GM12864 (cell line): ENCODE results near the gene TMEM219.

Experiments used
- DNase-seq: peaks from one replicate; pipeline ENCODE4 v3.0.0-alpha.2; 2011; ENCODE audit warnings: low read depth
- H3K4me3 ChIP-seq: 2 replicates; pipeline ENCODE4 v1.5.1; 2011; ENCODE audit warnings: mild to moderate bottlenecking, low read depth, low read length, control low read depth
- TF ChIP-seq, protein P1 (sequence below): IDR thresholded peaks from 2 replicates; pipeline ENCODE4 v1.5.1; 2011; ENCODE audit warnings: low read depth, mild to moderate bottlenecking, moderate library complexity, low read length, control low read depth, inconsistent platforms; ENCODE audit errors: missing control alignments

The TMEM219 gene

DNA sequence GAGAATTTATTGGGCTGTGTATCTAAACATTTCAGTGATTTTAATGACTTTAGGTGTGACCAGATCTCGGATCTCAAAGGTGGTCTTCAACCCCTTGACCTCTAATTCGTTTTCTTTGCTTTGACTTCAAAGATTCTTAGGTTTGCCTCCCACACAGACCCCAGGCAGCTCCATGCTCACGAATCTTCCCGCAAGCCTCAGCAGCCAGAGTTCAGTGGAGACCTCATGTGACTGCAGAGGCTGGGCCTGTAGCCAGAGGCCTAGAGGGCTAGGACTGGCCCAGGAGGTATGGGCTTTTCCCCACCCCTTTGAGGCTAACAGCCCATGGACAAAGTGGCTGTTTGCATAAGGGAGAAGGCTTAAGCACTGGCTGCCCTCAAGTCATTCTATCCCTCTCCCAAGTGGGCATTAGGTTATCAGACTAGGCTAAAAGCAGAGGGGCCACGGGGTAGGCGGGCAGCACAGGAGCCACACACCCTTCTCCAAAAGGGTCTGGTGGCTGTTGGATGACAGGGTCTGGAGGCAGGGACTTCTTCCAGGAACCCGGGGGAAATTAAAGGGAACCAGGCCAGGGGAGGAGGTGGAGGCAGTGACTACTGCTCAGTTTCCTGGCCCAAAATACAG, 30.6 kb downstream of the TMEM219 start:
- H3K4me3 ChIP-seq = no peak overlapping the region
- DNase-seq = no peak
- TF ChIP-seq, protein P1, sequence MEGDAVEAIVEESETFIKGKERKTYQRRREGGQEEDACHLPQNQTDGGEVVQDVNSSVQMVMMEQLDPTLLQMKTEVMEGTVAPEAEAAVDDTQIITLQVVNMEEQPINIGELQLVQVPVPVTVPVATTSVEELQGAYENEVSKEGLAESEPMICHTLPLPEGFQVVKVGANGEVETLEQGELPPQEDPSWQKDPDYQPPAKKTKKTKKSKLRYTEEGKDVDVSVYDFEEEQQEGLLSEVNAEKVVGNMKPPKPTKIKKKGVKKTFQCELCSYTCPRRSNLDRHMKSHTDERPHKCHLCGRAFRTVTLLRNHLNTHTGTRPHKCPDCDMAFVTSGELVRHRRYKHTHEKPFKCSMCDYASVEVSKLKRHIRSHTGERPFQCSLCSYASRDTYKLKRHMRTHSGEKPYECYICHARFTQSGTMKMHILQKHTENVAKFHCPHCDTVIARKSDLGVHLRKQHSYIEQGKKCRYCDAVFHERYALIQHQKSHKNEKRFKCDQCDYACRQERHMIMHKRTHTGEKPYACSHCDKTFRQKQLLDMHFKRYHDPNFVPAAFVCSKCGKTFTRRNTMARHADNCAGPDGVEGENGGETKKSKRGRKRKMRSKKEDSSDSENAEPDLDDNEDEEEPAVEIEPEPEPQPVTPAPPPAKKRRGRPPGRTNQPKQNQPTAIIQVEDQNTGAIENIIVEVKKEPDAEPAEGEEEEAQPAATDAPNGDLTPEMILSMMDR = no peak

DNA sequence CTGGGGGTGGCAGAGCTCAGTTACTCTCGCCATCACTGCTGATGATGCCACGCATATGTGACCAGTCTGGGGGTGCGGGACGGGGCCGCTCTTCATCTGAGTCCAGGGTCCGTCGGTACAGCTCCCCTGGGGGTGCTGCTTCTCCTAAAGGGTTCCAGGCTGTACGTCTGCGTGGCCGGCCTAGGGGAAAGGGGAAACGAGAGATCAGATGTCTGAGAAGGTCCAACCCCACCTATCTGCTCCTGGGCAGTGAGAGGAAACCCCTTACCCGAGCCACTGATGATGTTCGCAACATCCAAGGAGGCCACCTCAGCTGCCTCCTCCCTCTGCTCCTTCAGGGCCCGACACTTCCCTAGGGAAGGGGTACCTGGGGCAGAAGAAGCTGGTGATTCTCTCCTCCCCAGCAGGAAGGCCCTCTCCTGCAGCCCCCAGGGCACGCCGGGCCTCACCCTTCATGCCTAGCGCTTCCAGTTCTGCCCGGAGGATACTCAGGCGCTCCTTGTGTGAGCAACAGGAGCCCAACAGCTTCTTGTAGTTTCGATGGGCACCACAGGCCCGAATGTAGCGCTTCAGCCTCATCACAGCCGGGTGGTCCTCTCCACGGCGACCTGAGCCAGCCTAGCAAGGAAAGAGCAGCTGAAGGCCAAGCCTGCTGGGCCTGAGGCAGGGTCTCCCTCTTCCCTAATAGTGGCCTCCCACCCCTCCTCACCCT, 31.5 kb downstream of the TMEM219 start:
- H3K4me3 ChIP-seq = no peak overlapping the region
- TF ChIP-seq, protein P1 = no peak
- no peak for DNase-seq

DNA sequence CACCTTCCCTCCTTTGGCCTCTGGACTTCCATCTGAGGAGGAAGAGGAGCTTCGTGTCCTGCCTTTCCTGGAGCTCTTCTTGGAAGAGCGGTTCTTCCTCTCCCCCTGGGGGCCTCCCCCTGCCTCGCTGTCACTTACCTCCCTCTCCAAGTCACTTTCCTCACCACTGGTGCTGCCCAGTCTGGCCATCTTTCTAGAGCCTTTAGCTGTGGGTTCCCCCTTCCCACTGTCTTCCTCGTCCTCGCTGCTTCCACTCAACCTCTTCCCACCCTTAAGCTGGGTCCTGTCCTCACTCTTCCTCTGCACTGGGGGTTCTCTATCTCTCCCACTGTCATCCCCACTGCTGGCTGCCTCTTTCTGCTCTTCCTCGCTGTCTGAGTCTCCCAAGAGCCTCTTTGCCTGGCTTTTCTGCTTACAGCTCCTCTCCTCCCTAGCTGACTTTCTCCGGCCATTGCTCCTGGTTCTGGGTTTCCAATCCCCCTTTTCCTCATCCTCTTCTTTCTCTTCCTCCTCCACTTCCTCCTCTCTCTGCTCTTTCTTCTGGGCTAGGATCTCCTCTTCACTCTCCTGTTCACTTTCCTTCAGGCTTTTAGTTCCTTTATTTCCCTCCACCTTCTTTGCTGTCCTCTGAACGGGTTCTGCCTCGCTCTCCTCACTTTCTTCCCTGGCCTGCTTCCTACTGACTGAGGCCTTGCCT, 32.2 kb downstream of the TMEM219 start:
- TF ChIP-seq, protein P1 = no peak
- no peak for DNase-seq
- peak overlapping the region; percentile 80; the same call in 1 of the 2 replicates for H3K4me3 ChIP-seq

DNA sequence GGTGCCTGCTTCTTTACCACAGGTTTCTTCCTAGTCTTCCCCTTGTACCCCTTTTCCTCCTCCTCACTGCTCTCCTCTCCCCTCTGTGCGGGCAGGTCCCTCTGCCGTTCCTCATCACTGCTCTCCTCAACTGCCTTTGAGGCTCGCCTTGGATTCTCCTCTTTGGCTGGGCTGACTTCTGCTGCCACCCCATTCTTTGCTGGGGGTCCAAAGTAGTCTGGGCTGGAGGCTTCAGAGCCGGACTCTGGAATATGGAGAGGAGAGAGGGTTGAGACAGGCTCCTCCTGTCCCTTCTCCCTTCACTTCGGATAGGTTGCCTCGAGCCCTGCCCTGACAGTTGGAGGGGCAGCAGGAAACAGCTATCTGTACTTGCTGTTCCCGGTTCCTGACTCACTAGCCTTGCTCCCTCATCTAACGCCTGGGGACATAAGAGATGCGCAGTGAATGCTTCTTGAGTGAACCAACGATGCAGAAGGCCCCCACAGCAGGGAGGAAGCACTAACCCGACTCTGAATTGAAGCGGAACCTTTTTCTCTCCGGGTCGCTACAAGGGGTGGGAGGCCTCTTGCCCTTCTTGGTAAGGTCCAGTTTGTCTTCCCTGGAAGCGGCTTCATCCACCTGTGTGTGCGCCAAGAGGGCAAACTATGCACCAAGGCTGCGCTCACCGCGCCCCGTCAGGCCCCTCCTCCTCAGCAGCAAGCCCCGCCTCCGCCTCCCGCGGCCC, 32.9 kb downstream of the TMEM219 start:
- peak overlapping the region; percentile 80 for H3K4me3 ChIP-seq
- TF ChIP-seq, protein P1 = no peak
- no peak for DNase-seq

DNA sequence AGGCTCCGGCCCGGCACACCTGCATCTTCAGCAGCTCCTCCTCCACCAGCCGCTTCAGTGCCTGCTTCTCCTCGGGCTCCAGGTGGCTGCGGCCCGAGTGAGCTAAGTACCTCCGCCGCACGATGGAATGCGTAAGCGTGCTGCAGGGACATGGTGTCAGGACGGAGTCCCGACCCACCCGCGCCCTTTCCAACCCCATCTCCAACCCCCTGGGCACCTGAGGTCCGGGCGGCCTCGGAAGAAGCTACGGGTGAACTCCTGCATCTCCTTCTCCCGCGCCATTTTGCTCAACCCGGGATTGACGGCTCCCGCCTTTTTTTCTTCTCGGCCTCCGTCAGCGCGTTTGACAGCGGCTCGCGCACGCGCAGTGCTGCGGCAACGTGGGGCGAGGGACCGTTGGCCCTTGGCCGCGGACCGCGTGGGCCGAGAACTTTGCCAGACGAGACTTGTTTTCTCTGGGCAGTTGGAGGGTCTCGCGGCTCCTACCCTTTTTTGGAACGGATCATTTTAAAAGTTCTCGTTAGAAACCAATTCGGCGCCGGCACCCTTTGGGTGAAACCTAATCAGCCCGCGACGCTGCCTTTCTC, 33.5 kb downstream of the TMEM219 start, which contains the start of gene HIRIP3:
TSS of gene HIRIP3 (minus strand) at position 294 of the 587 bp plus-strand sequence. CDS start at position 282, 12 bp downstream.
- DNase-seq = peak; percentile 47

More for the DNA sequence above, 33.5 kb downstream of the TMEM219 start, which contains the start of gene HIRIP3:
- peak within 1 kb of the TSS; percentile 80 for H3K4me3 ChIP-seq
- TF ChIP-seq, protein P1 = no peak
